H9 (cell line): ENCODE data around the gene MRGPRD. TPM values are rescaled to one million over a fixed set of nuclear protein-coding genes. Genes with fewer than 3 reads are reported as not detected.

Experiments
- DNase-seq: peaks from one replicate; pipeline ENCODE4 v3.0.0-alpha.2; 2017
- H2AFZ ChIP-seq: one replicate; pipeline ENCODE4 v1.6.1; 2013; ENCODE audit warnings: mild to moderate bottlenecking, low read length, control low read depth, moderate library complexity
- H2AK5ac ChIP-seq: 2 replicates; pipeline ENCODE4 v1.6.1; 2013; ENCODE audit warnings: low read length, control low read depth, mixed read lengths; ENCODE audit not compliant: insufficient read length
- H2BK120ac ChIP-seq: one replicate; pipeline ENCODE4 v1.6.1; 2013; ENCODE audit warnings: low read depth, mild to moderate bottlenecking, low read length, control low read depth, inconsistent platforms; ENCODE audit not compliant: poor library complexity, severe bottlenecking
- H2BK12ac ChIP-seq: 2 replicates; pipeline ENCODE4 v1.6.1; 2013; ENCODE audit warnings: low read length, control low read depth, mixed read lengths, low read depth; ENCODE audit not compliant: insufficient read length
- H2BK15ac ChIP-seq: 2 replicates; pipeline ENCODE4 v1.6.1; 2013; ENCODE audit warnings: low read depth, low read length, control low read depth
- H2BK20ac ChIP-seq: one replicate; pipeline ENCODE4 v1.6.1; 2013; ENCODE audit warnings: low read depth, mild to moderate bottlenecking, low read length, control low read depth, inconsistent platforms; ENCODE audit not compliant: poor library complexity, severe bottlenecking
- H2BK5ac ChIP-seq: 2 replicates; pipeline ENCODE4 v1.6.1; 2013; ENCODE audit warnings: low read length, control low read depth, mixed read lengths; ENCODE audit not compliant: insufficient read length
- H3K14ac ChIP-seq: 2 replicates; pipeline ENCODE4 v1.6.1; 2013; ENCODE audit warnings: low read length, control low read depth; ENCODE audit not compliant: insufficient read depth
- H3K18ac ChIP-seq: 2 replicates; pipeline ENCODE4 v1.6.1; 2013; ENCODE audit warnings: low read depth, mild to moderate bottlenecking, mixed read lengths, low read length, control low read depth; ENCODE audit not compliant: insufficient read length
- H3K23ac ChIP-seq: 2 replicates; pipeline ENCODE4 v1.6.1; 2013; ENCODE audit warnings: low read length, control low read depth, mixed read lengths, low read depth; ENCODE audit not compliant: insufficient read length
- H3K23me2 ChIP-seq: 2 replicates; pipeline ENCODE4 v1.6.1; 2013; ENCODE audit warnings: low read depth, mild to moderate bottlenecking, mixed read lengths, low read length, control low read depth; ENCODE audit not compliant: insufficient read length, poor library complexity, severe bottlenecking
- H3K27ac ChIP-seq: 2 replicates; pipeline ENCODE4 v1.5.1; 2013; ENCODE audit warnings: low read length, control low read depth, mixed read lengths, low read depth; ENCODE audit not compliant: insufficient read length
- H3K27me3 ChIP-seq: 2 replicates; pipeline ENCODE4 v1.6.1; 2013; ENCODE audit warnings: low read length, control low read depth, inconsistent platforms; ENCODE audit not compliant: insufficient read depth
- H3K4ac ChIP-seq: 2 replicates; pipeline ENCODE4 v1.6.1; 2013; ENCODE audit warnings: low read depth, mild to moderate bottlenecking, control low read depth, inconsistent platforms, low read length, moderate library complexity
- H3K4me1 ChIP-seq: 2 replicates; pipeline ENCODE4 v1.6.1; 2013; ENCODE audit warnings: low read length, control low read depth, inconsistent platforms; ENCODE audit not compliant: insufficient read depth
- H3K4me2 ChIP-seq: 2 replicates; pipeline ENCODE4 v1.6.1; 2013; ENCODE audit warnings: low read length, control low read depth, mixed read lengths; ENCODE audit not compliant: insufficient read length, insufficient read depth
- H3K56ac ChIP-seq: 2 replicates; pipeline ENCODE4 v1.6.1; 2013; ENCODE audit warnings: low read depth, mild to moderate bottlenecking, mixed read lengths, low read length, control low read depth; ENCODE audit not compliant: insufficient read length
- H3K79me1 ChIP-seq: 2 replicates; pipeline ENCODE4 v1.6.1; 2013; ENCODE audit warnings: low read depth, mild to moderate bottlenecking, moderate library complexity, low read length, control low read depth, inconsistent platforms; ENCODE audit not compliant: insufficient read depth, poor library complexity, severe bottlenecking
- H3K79me2 ChIP-seq: 2 replicates; pipeline ENCODE4 v1.6.1; 2013; ENCODE audit warnings: low read length, control low read depth, inconsistent platforms; ENCODE audit not compliant: insufficient read depth
- H3K9ac ChIP-seq: 2 replicates; pipeline ENCODE4 v1.6.1; 2013; ENCODE audit warnings: low read length, control low read depth, mixed read lengths; ENCODE audit not compliant: insufficient read length; ENCODE audit errors: extremely low read depth
- H3K9me3 ChIP-seq: one replicate; pipeline ENCODE4 v1.6.1; 2013; ENCODE audit warnings: low read depth, low read length, inconsistent platforms; ENCODE audit not compliant: control insufficient read depth
- H3T11ph ChIP-seq: one replicate; pipeline ENCODE4 v1.6.1; 2013; ENCODE audit warnings: mild to moderate bottlenecking, low read length, control low read depth, inconsistent platforms
- H4K20me1 ChIP-seq: one replicate; pipeline ENCODE4 v1.6.1; 2013; ENCODE audit not compliant: control insufficient read depth, insufficient read length, insufficient read depth
- H4K5ac ChIP-seq: 2 replicates; pipeline ENCODE4 v1.6.1; 2013; ENCODE audit warnings: low read depth, mild to moderate bottlenecking, mixed read lengths, low read length, control low read depth; ENCODE audit not compliant: insufficient read length
- H4K8ac ChIP-seq: replicated peaks from 2 replicates; pipeline ENCODE4 v1.6.1; 2013; ENCODE audit warnings: low read length, control low read depth, mixed read lengths, low read depth; ENCODE audit not compliant: insufficient read length
- H4K91ac ChIP-seq: 2 replicates; pipeline ENCODE4 v1.6.1; 2013; ENCODE audit warnings: low read depth, mild to moderate bottlenecking, moderate library complexity, mixed read lengths, low read length, control low read depth; ENCODE audit not compliant: insufficient read length
- H3K27ac Mint-ChIP-seq, 3 experiments: 2 replicates in 2 of 3; 3 replicates in 1 of 3; pipeline ENCODE4 v1.8.0; 2020 to 2021; ENCODE audit warnings: mixed read lengths in 3 of 3, mild to moderate bottlenecking in 1 of 3, moderate library complexity in 1 of 3
- H3K27me3 Mint-ChIP-seq: 2 replicates; pipeline ENCODE4 v1.8.0; 2021; ENCODE audit warnings: low read depth, mild to moderate bottlenecking, moderate library complexity, mixed read lengths
- H3K36me3 Mint-ChIP-seq, 3 experiments: 2 replicates in 2 of 3; 3 replicates in 1 of 3; pipeline ENCODE4 v1.8.0; 2020 to 2021; ENCODE audit warnings: low read depth in 3 of 3, mixed read lengths in 3 of 3; ENCODE audit not compliant: insufficient read depth in 1 of 3
- H3K4me1 Mint-ChIP-seq, 2 experiments: 2 replicates each; pipeline ENCODE4 v1.8.0; 2020; ENCODE audit warnings: mixed read lengths in 2 of 2
- H3K4me3 Mint-ChIP-seq, 2 experiments: 2 replicates in 1 of 2; 3 replicates in 1 of 2; pipeline ENCODE4 v1.8.0; 2020 to 2021; ENCODE audit warnings: mild to moderate bottlenecking in 2 of 2, mixed read lengths in 2 of 2, moderate library complexity in 1 of 2
- H3K9me3 Mint-ChIP-seq, 2 experiments: 2 replicates in 1 of 2; 3 replicates in 1 of 2; pipeline ENCODE4 v1.8.0; 2020; ENCODE audit warnings: mild to moderate bottlenecking in 2 of 2, mixed read lengths in 2 of 2, moderate library complexity in 1 of 2
- WGBS: extraction: QIAGEN DNeasy Blood & Tissue Kit; methylation state at CpG from one replicate; pipeline ENCODE4 v1.1.7; 2013; ENCODE audit warnings: missing lambda C conversion rate, low lambda C conversion rate, mixed read lengths; ENCODE audit not compliant: insufficient read length; ENCODE audit errors: extremely low coverage; 5-methylcytosine and 5-hydroxymethylcytosine counted together
- total RNA-seq: library from RNA; stranded (reverse); gene quantifications from 2 replicates; pipeline ENCODE4 v1.2.1, GENCODE V29; 2021
- TF ChIP-seq, protein P1 (sequence below): fragments of 200-600 bp; sonication (generic); conservative IDR thresholded peaks from 3 replicates; pipeline ENCODE4 v1.8.0; 2021; ENCODE audit warnings: antibody characterized with exemption, mild to moderate bottlenecking

MRGPRD gene
- total RNA-seq, 1 experiment from 2014 or later = not detected

DNA sequence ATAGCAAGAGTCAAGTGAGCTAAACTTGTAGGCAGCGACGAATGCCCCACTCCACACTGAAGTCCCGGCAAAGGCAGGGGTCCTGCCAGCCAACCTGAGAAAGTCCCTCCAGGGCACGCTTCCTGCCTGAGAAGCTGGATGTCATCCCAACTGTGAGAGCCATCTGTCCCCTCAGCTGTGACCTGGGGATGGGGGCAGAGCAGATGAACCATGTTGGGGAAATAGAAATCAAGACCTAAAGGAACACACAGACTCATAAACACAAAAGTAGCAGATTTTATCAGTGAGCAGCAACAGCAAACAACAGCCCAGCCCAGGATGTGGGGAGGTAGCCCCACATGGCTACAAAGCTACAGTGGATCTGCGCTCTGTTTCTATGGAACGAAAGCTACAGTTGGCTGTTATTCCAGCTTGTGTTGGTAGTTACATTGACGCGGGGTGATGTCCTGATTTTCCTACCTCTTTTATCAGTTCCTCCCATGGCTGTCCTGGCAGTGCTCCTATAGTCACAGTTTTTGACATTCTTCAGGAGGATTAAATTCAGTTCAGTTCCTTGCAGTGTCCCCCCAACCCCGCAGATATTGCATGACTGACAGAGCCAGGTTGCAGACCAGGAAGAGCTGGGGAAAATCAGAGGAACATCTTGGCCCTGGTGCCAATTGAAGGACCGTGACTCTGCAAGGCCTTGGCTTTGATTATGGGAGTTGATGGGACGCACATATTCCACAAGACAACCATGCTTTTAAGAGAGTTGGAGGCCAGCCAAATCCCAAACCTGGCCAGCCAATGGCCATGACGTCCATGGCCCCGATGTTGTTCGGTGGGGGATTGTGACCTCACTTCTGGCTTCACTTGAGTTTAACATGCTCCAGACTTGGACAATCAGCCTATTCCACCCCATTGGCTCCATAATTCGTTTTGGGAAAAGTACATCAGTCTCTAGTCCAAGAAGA lies 14.6 kb downstream of the MRGPRD start:
- no peak overlapping the region for H3K4me3 Mint-ChIP-seq
- no CpG with 5 or more reads among the region's 15 CpGs for WGBS

More for the DNA sequence above, 14.6 kb downstream of the MRGPRD start:
- Histone ChIP-seq H2BK15ac (no peak overlapping the region), H3K56ac (no peak overlapping the region), H4K91ac (no peak overlapping the region), H3K4me1 (no peaks in the 10 kb centered on the region), H3K9me3 (no peaks in the 10 kb centered on the region), H2AK5ac (no peak overlapping the region), H2BK20ac (no peak overlapping the region), H3K23me2 (peaks cover 2% of the 10 kb centered on the region), H2BK12ac (no peak overlapping the region), H3K79me2 (no peaks in the 10 kb centered on the region), H3K27ac (no peak overlapping the region), H3T11ph (no peak overlapping the region), H3K14ac (no peak overlapping the region), H3K4me2 (no peak overlapping the region), H3K9ac (no peak overlapping the region), H3K27me3 (no peaks in the 10 kb centered on the region), H4K20me1 (no peaks in the 10 kb centered on the region), H2AFZ (no peak overlapping the region), H3K4ac (no peak overlapping the region), H3K79me1 (no peaks in the 10 kb centered on the region), H3K18ac (no peak overlapping the region), H4K5ac (no peak overlapping the region), H2BK5ac (no peak overlapping the region), H4K8ac (no peak overlapping the region), H3K23ac (no peak overlapping the region), H2BK120ac (no peak overlapping the region)
- Mint-ChIP-seq H3K27me3 (no peaks in the 10 kb centered on the region; the same call in 1 of the 2 replicates), H3K36me3 (no peaks in the 10 kb centered on the region), H3K9me3 (no peaks in the 10 kb centered on the region; a peak in 1 of 5 replicates), H3K27ac (no peak overlapping the region), H3K4me1 (peaks cover 2 to 4% of the 10 kb centered on the region in 2 experiments; a peak in 2 of 4 replicates)
- no peak for DNase-seq
- TF ChIP-seq, protein P1, sequence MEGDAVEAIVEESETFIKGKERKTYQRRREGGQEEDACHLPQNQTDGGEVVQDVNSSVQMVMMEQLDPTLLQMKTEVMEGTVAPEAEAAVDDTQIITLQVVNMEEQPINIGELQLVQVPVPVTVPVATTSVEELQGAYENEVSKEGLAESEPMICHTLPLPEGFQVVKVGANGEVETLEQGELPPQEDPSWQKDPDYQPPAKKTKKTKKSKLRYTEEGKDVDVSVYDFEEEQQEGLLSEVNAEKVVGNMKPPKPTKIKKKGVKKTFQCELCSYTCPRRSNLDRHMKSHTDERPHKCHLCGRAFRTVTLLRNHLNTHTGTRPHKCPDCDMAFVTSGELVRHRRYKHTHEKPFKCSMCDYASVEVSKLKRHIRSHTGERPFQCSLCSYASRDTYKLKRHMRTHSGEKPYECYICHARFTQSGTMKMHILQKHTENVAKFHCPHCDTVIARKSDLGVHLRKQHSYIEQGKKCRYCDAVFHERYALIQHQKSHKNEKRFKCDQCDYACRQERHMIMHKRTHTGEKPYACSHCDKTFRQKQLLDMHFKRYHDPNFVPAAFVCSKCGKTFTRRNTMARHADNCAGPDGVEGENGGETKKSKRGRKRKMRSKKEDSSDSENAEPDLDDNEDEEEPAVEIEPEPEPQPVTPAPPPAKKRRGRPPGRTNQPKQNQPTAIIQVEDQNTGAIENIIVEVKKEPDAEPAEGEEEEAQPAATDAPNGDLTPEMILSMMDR = no peak
